Measurements from ENCODE around the gene CIC.
A peak's percentile ranks its signal among the peaks of the same experiment; 100 is the strongest.

Gene CIC

DNA sequence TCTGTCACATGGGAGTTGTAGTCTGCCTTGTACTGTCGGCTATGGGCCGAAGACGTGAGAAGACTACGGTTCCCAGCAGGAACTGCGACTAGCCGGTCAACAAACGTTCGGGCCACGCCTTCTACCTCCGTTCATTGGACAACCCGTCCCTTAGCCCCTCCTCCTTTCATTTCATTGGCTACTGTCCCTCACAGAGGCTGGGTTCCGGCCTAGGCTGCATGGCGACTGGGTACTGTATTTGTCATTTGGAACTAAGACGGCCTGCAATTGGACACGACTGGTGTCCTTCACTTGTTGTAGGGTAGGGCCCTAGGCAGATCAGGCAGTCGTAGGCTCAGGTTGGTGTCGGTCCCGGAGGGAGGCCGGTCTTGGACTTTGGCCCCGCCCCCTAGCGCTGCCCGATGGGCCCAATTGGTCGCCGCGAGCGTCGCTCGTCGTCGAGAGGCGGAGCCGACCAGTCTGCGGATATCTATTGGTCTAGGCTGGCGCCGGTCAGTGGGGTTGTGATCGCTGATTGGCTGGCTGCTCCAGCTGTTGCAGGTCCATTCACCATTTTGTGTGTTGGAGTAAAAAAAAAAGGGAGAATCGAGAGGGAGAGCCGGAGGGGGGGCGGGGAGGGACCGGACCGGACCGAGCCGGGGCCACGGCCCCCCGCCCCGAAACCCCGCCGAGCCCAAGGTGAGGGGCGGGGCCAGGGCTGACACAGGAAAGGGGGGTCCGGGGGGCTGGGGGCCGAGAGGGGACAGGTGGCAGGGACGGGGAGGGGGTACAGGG is at the start of gene CIC:
Gene CIC (plus strand): TSS at position 549 of the 774 bp plus-strand sequence. CDS start 2,532 bp downstream, outside the sequence.
- peaks cover 0 to 28% (median 1%) of the 10 kb centered on the region in 11 experiments; a peak in 9 of 22 replicates for H4K20me1 ChIP-seq
- no peak for TF ChIP-seq Cebpa-rat (IDR thresholded peaks at IDR 0.05)
- H3K27ac ChIP-seq, result peak within 1 kb of the TSS; percentile 91 to 99 (median 97)
- H3K9me3 ChIP-seq (replicated peaks in 1 of 11), result no peaks in the 10 kb centered on the region
- no peaks in the 10 kb centered on the region for H3K27me3 ChIP-seq
- H3K4me3 ChIP-seq, result peak within 1 kb of the TSS; percentile 61 to 86 (median 74)
- H3K9ac ChIP-seq, result peak within 1 kb of the TSS; percentile 89 to 99 (median 95)
- peak within 1 kb of the TSS; percentile 92 to 100 (median 99) for H3K4me2 ChIP-seq
- peaks cover 25 to 45% (median 37%) of the 10 kb centered on the region in 10 experiments for H3K4me1 ChIP-seq
- peaks cover 22 to 27% (median 24%) of the 10 kb centered on the region in 11 experiments for H3K36me3 ChIP-seq

DNA sequence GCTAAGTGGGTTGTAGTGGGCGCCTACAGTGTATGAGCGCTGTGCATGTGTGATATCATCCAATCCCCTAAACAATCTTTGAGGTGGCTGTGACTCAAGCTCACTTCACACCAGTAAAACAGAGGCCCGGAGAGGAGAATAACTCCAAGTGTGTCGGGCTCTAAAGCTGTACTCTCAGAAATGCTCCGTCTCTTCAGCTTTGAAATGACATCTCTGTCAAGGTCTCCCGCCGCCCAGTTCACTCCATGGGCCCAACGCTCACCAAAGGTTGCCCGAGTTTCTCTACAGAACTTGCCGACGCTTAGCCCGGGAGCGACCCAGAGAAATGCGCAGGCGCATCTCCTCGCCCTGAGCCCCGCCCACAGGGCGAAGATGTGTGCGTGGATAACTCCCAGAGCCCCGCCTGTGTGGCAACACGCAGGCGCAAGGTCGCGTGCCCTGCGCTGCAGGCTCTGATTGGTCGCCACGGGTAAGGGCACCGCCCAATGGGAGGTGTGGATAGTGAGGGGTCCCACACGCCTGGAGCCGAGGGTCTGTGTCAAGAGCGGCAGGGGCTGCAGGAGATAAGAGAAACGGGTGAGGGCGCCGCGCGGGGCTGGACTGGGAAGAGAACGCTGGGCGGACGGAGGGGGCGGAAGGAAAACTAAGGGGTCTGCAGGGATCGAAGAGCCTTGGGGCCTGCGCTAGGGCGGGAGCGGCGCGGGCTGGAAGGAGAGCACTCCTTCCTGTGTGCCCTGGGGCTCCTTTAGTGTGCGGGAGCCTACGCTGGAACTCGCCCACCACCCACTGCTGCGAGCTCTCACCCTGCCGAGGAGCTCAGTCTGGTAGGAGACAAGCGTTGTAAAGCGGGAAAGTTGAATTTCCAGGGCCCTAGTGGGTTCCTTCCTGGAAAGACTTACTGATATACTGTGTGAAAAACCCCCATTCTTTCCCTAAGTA is 49.0 kb upstream of the CIC start, which contains the start of gene ZNF526:
Gene ZNF526 (plus strand): TSS at position 501 of the 939 bp plus-strand sequence. CDS start 4,092 bp downstream, outside the sequence.
- peak within 1 kb of the TSS; percentile 75 to 92 (median 84) for H3K4me3 ChIP-seq
- peaks cover 27 to 63% (median 53%) of the 10 kb centered on the region in 11 experiments; a peak in 21 of 22 replicates for H4K20me1 ChIP-seq
- no peaks in the 10 kb centered on the region for H3K27me3 ChIP-seq
- peak within 1 kb of the TSS; percentile 91 to 100 (median 98) for H3K4me2 ChIP-seq
- peaks cover 50 to 61% (median 53%) of the 10 kb centered on the region in 10 experiments for H3K4me1 ChIP-seq
- H3K27ac ChIP-seq, result peak within 1 kb of the TSS; percentile 14 to 87 (median 78); a peak in 21 of 22 replicates
- no peak for TF ChIP-seq Cebpa-rat (IDR thresholded peaks at IDR 0.05)
- peak within 1 kb of the TSS; percentile 81 to 94 (median 86) for H3K9ac ChIP-seq
- no peaks in the 10 kb centered on the region for H3K9me3 ChIP-seq (replicated peaks in 1 of 11)
- H3K36me3 ChIP-seq, result peaks cover 23 to 46% (median 32%) of the 10 kb centered on the region in 11 experiments

DNA sequence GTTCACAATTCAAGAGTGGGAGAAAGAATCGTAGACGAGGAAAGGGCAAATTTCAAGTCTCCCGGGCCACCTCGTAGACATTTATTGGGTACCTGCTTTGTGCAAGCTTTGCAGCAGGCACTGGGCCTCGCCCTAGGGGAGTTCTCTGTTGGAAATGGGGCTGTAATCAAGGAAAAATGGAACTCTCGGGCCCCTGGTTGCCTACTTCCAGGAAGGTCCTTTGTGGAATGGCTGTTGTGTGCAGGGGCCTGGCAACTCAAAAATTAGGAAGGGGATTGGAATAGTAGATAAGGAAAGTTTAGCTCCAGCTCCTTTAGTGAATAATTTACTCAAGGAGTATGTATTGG is 48.3 kb upstream of the CIC start:
- no peak for TF ChIP-seq Cebpa-rat (IDR thresholded peaks at IDR 0.05)
- H3K27me3 ChIP-seq, result no peaks in the 10 kb centered on the region
- peaks cover 27 to 46% (median 33%) of the 10 kb centered on the region in 11 experiments for H3K36me3 ChIP-seq
- H3K27ac ChIP-seq, result peak overlapping the region; percentile 14 to 87 (median 78); a peak in 21 of 22 replicates
- H3K4me1 ChIP-seq, result peaks cover 44 to 54% (median 46%) of the 10 kb centered on the region in 10 experiments
- peak overlapping the region; percentile 75 to 92 (median 84) for H3K4me3 ChIP-seq
- H4K20me1 ChIP-seq, result peaks cover 25 to 62% (median 52%) of the 10 kb centered on the region in 11 experiments; a peak in 21 of 22 replicates
- H3K9ac ChIP-seq, result peak overlapping the region; percentile 81 to 94 (median 86)
- no peaks in the 10 kb centered on the region for H3K9me3 ChIP-seq (replicated peaks in 1 of 11)
- peak overlapping the region; percentile 88 to 100 (median 97) for H3K4me2 ChIP-seq

DNA sequence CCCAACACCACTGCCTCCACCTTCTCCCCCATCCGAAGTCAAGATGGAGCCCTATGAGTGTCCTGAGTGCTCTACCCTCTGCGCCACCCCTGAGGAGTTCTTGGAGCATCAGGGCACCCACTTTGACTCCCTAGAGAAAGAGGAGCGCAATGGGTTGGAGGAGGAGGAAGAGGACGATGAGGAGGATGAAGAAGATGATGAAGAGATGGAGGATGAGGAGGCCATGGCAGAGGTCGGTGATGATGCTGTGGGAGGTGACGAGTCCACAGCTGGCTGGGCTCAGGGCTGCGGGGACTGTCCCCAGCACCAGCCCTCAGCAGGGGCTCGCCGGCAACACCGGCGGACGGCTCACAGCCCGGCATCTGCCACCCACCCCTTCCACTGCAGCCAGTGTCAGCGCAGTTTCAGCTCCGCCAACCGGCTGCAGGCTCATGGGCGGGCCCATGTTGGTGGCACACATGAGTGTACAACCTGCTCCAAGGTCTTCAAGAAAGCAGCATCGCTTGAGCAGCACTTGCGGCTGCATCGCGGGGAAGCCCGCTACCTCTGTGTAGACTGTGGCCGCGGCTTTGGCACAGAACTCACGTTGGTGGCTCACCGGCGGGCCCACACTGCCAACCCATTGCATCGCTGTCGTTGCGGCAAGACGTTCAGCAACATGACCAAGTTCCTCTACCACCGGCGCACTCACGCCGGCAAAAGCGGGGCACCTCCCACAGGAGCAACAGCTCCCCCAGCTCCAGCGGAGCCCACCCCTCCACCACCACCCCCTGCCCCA is 43.9 kb upstream of the CIC start:
- Histone ChIP-seq H3K27ac (no peak overlapping the region), H3K9ac (no peak overlapping the region), H3K4me2 (no peak overlapping the region), H3K4me1 (peaks cover 13 to 26% (median 17%) of the 10 kb centered on the region in 10 experiments), H3K36me3 (peaks cover 68 to 86% (median 77%) of the 10 kb centered on the region in 11 experiments), H3K9me3 (replicated peaks in 1 of 11) (no peaks in the 10 kb centered on the region), H3K27me3 (no peaks in the 10 kb centered on the region), H4K20me1 (peaks cover 50 to 94% (median 86%) of the 10 kb centered on the region in 11 experiments), H3K4me3 (no peak overlapping the region)
- no peak for TF ChIP-seq Cebpa-rat (IDR thresholded peaks at IDR 0.05)

DNA sequence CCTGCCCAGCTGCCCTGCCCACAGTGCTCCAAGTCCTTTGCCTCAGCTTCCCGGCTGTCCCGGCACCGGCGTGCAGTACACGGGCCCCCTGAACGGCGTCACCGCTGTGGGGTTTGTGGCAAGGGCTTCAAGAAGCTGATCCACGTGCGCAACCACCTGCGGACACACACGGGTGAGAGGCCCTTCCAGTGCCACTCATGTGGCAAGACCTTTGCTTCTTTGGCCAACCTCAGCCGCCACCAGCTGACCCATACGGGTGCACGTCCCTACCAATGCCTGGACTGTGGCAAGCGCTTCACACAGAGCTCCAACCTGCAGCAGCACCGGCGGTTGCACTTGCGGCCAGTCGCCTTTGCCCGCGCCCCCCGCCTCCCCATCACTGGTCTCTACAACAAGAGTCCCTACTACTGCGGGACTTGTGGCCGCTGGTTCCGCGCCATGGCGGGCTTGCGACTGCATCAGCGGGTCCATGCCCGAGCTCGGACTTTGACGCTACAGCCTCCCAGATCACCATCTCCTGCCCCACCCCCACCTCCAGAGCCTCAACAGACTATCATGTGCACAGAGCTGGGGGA is 43.2 kb upstream of the CIC start:
- Histone ChIP-seq H3K9ac (no peak overlapping the region), H3K4me2 (no peak overlapping the region), H3K27me3 (no peaks in the 10 kb centered on the region), H3K27ac (no peak overlapping the region), H3K36me3 (peaks cover 73 to 93% (median 82%) of the 10 kb centered on the region in 11 experiments), H3K4me1 (peaks cover 11 to 24% (median 17%) of the 10 kb centered on the region in 10 experiments), H3K4me3 (no peak overlapping the region), H3K9me3 (replicated peaks in 1 of 11) (no peaks in the 10 kb centered on the region), H4K20me1 (peaks cover 53 to 94% (median 90%) of the 10 kb centered on the region in 11 experiments)
- no peak for TF ChIP-seq Cebpa-rat (IDR thresholded peaks at IDR 0.05)

DNA sequence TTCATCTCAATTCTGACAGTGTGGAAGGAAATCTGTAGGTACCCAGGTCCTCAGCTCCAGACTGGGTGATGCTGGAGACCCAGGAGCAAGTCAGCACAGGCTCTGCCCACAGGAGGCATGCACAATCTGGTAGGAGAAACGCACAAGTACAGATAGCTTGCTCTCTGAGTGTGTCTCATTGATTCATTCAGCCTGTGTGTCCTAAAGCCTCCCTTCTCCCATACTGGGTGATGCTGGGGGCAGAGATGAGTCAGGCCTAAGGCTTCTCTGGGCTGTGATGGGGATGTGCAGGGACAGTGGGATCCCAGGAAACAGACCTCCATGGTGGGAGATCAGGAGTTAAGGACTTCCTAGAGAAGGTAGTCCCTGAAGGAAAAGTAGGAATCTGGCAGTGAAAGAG is 42.2 kb upstream of the CIC start:
- no peak overlapping the region for H3K4me2 ChIP-seq
- no peak overlapping the region for H3K27ac ChIP-seq
- H4K20me1 ChIP-seq, result peaks cover 58 to 97% (median 92%) of the 10 kb centered on the region in 11 experiments
- H3K9me3 ChIP-seq (replicated peaks in 1 of 11), result no peaks in the 10 kb centered on the region
- no peaks in the 10 kb centered on the region for H3K27me3 ChIP-seq
- H3K4me1 ChIP-seq, result peaks cover 6 to 24% (median 10%) of the 10 kb centered on the region in 10 experiments; a peak in 18 of 20 replicates
- peak overlapping the region in 3 of 11 experiments; percentile 4 to 54 (median 5); a peak in 2 of 22 replicates for H3K9ac ChIP-seq
- no peak for TF ChIP-seq Cebpa-rat (IDR thresholded peaks at IDR 0.05)
- H3K4me3 ChIP-seq, result no peak overlapping the region
- H3K36me3 ChIP-seq, result peaks cover 84 to 100% (median 93%) of the 10 kb centered on the region in 11 experiments

DNA sequence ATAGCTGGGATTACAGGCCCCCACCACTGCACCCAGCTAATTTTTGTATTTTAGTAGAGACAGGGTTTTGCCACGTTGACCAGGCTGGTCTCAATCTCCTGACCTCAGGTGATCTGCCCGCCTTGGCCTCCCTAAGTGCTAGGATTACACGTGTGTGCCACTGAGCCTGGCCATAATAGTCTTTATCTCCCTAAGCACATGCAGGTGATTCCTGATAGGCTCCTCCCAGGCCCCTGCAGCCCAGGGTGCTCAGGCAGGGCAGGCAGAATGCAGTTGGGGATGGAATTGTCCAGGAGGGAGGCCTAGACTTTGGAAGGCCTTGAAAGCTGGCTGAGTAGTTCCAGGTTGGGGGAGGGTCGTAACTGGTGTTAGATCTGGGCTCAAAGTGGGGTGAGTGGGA is 40.4 kb upstream of the CIC start:
- Histone ChIP-seq H3K4me2 (no peak overlapping the region), H3K9ac (0 out of 22 replicates have a peak overlapping the region, but pooled peaks of 1 of the 11 experiments have one; percentile 15), H3K9me3 (replicated peaks in 1 of 11) (no peaks in the 10 kb centered on the region), H3K27me3 (no peaks in the 10 kb centered on the region), H3K4me1 (peaks cover 0 to 25% (median 9%) of the 10 kb centered on the region in 10 experiments; a peak in 11 of 20 replicates), H3K27ac (no peak overlapping the region), H4K20me1 (peaks cover 74 to 99% (median 91%) of the 10 kb centered on the region in 11 experiments), H3K4me3 (no peak overlapping the region), H3K36me3 (peaks cover 91 to 100% (median 95%) of the 10 kb centered on the region in 11 experiments)
- no peak for TF ChIP-seq Cebpa-rat (IDR thresholded peaks at IDR 0.05)
